Calu3 (cell line): ENCODE measurements around the gene EXOC6B. TPM values are rescaled to one million over a fixed set of nuclear protein-coding genes. Genes with fewer than 3 reads are reported as not detected.

Experiments
- BruUV-seq: library from RNA; stranded (reverse); fragments of 400-500 nt; replicated peaks from 2 replicates; lab custom pipeline; 2021; lab: Mats Ljungman, UMichigan
- CTCF ChIA-PET: fragments of 300-600 bp; sonication (Branson Sonifier 250); formaldehyde crosslinking; loops from one replicate; lab custom pipeline; 2022; ENCODE audit warnings: antibody characterized with exemption; lab: Charles Lee
- DNase-seq: peaks from one replicate; pipeline ENCODE4 v3.0.0; 2022
- H3K27ac Mint-ChIP-seq: one replicate; pipeline ENCODE4 v1.8.0; 2022; ENCODE audit warnings: mixed read lengths; ENCODE audit not compliant: unreplicated experiment
- H3K27me3 Mint-ChIP-seq: one replicate; pipeline ENCODE4 v1.8.0; 2022; ENCODE audit warnings: mixed read lengths; ENCODE audit not compliant: unreplicated experiment
- H3K36me3 Mint-ChIP-seq: one replicate; pipeline ENCODE4 v1.8.0; 2022; ENCODE audit warnings: mild to moderate bottlenecking, moderate library complexity, mixed read lengths; ENCODE audit not compliant: insufficient read depth, unreplicated experiment
- H3K4me1 Mint-ChIP-seq: one replicate; pipeline ENCODE4 v1.8.0; 2022; ENCODE audit warnings: mild to moderate bottlenecking, low read depth, mixed read lengths; ENCODE audit not compliant: unreplicated experiment
- H3K4me3 Mint-ChIP-seq: one replicate; pipeline ENCODE4 v1.8.0; 2022; ENCODE audit warnings: mild to moderate bottlenecking, low read depth, moderate library complexity, mixed read lengths; ENCODE audit not compliant: unreplicated experiment
- H3K9me3 Mint-ChIP-seq: one replicate; pipeline ENCODE4 v1.8.0; 2022; ENCODE audit warnings: low read depth, mixed read lengths; ENCODE audit not compliant: unreplicated experiment
- CTCF ChIP-seq: fragments of 200-600 bp; IDR thresholded peaks from one replicate; pipeline ENCODE4 v1.8.0; 2022; ENCODE audit warnings: antibody characterized with exemption; ENCODE audit not compliant: unreplicated experiment
- intact Hi-C: fragments of 100-400 bp; cut with micrococcal nuclease; formaldehyde crosslinking; loops from one replicate; pipeline ENCODE4 v1.10.0; 2022; ENCODE audit not compliant: unreplicated experiment
- total RNA-seq: library from RNA; stranded (reverse); gene quantifications from 2 replicates; pipeline ENCODE4 v1.2.3, GENCODE V29; 2022

The EXOC6B gene
- total RNA-seq, 1 experiment from 2014 or later = 26.6 TPM

DNA sequence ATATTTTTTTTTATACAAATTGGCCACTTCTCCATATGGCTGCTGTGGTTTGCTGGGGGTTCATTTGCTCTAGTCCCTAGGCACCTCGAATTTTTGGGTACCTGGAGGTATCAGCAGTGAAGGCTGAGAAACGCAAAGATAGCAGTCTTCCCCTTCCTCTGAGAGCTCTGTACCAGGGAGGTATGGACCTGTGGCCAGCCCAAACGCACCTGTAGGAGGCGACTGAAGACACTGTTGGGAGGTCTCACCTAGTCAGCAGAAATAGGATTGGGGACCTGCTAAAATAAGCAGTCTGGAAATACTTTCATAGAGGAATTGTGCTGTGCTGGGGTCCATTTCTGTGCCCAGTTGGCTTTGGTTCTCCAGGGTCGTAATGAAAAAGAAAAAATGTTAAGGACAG, 385.9 kb downstream of the EXOC6B start:
- Mint-ChIP-seq H3K27ac (no peak overlapping the region), H3K36me3 (no peaks in the 10 kb centered on the region), H3K27me3 (no peaks in the 10 kb centered on the region), H3K4me1 (no peaks in the 10 kb centered on the region), H3K4me3 (no peak overlapping the region), H3K9me3 (peaks cover 9% of the 10 kb centered on the region)
- BruUV-seq = no TSS peak
- TF ChIP-seq CTCF = no peak
- CTCF ChIA-PET = no interaction called here
- intact Hi-C loops = no loop called here
- DNase-seq = no peak

DNA sequence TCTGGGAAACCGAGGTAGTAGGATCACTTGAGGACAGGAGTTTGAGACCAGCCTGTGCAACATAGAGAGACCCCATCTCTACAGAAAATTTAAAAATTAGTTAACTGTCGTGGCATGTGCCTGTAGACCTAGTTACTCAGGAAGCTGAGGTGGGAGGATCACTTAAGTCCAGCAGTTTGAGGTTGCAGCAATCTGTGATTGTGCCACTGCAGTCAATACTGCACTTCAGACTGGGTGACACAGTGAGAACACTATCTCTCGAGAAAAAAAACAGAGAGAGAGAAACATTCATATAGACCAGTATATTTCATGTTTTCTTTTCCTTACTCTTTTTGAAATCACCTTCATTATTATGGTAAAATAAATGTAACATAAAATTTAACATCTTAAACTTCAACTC, 387.5 kb downstream of the EXOC6B start:
- Mint-ChIP-seq H3K27ac (no peak overlapping the region), H3K9me3 (peaks cover 13% of the 10 kb centered on the region), H3K27me3 (no peaks in the 10 kb centered on the region), H3K4me1 (no peaks in the 10 kb centered on the region), H3K4me3 (no peak overlapping the region), H3K36me3 (no peaks in the 10 kb centered on the region)
- BruUV-seq = no TSS peak
- no peak for DNase-seq
- CTCF ChIA-PET = interaction anchor here (0.6 kb wide), 1 partner anchor 73 kb away, joined by 3 read pairs; no protein-coding TSS in a partner anchor
- TF ChIP-seq CTCF = no peak
- intact Hi-C loops = no loop called here

DNA sequence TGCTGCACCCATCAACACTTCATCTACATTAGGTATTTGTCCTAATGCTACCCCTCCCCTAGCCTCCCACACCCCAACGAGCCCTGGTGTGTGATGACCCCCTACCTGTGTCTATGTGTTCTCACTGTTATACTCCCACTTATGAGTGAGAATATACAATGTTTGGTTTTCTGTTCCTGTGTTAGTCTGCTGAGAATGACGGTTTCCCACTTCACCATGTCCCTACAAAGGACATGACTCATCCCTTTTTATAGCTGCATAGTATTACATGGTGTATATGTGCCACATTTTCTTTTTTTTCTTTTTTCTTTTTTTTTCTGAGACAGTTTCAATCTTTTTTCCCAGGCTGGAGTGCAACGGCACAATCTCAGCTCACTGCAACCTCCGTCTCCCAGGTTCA, 394.1 kb downstream of the EXOC6B start:
- Mint-ChIP-seq H3K36me3 (peaks cover 8% of the 10 kb centered on the region), H3K27ac (no peak overlapping the region), H3K27me3 (no peaks in the 10 kb centered on the region), H3K4me1 (no peaks in the 10 kb centered on the region), H3K4me3 (no peak overlapping the region), H3K9me3 (peaks cover 13% of the 10 kb centered on the region)
- no peak for TF ChIP-seq CTCF
- BruUV-seq = no TSS peak
- CTCF ChIA-PET = no interaction called here
- intact Hi-C loops = no loop called here
- DNase-seq = no peak

DNA sequence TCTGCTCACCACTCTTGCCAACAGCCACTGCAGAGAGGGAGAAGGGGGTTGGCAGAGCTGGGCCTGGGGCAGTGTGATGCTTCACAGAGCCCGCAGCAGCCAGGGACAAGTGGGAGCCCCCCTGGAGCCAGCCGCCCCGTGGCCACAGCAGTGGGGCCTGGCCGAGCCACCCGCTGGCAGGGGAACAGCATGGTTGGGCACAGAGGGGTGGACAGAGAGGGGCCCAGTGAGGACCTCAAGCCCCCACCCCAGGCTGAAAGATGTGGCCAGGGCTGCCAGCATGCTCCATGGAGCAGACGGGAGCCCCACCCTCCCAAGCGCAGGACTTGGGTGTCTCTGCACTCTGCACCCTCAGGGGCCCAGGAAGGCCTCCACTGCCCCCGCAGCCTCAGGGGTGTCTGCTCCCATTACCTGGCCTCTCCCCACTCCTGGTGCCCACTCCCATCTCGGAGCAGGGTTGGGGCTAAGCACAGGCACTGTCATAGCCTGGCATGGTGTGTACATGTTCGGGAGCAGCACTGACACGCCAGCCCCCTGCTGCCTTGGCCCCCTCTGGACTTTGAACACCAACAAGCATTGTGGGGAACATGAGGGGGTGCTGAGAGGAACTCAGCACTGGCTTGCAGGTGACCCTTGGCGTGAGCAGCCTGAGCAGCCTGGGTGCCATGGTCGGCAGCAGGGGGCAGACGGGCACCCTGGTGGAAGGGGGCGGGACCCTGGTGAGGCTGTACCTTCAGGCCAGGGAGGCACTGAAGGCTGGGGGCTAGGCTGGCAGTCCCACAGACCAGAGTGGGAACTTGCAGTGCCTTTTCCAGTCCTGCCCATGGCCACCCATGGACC, 398.6 kb downstream of the EXOC6B start:
- Mint-ChIP-seq H3K4me1 (no peaks in the 10 kb centered on the region), H3K36me3 (peaks cover 8% of the 10 kb centered on the region), H3K27me3 (no peaks in the 10 kb centered on the region), H3K9me3 (no peaks in the 10 kb centered on the region), H3K27ac (no peak overlapping the region), H3K4me3 (no peak overlapping the region)
- no peak for DNase-seq
- CTCF ChIA-PET = no interaction called here
- no peak for TF ChIP-seq CTCF
- intact Hi-C loops = no loop called here
- BruUV-seq = no TSS peak
